ENCODE measurements around the gene PCNA. TPM values are rescaled to one million over a fixed set of nuclear protein-coding genes. Genes with fewer than 3 reads are reported as not detected.

Gene PCNA
- total RNA-seq, 2 experiments from 2014 or later, result 600 to 627 TPM

- no peak overlapping the region for H3K4me3 Mint-ChIP-seq
- intact Hi-C loops (cut with micrococcal nuclease), result no loop called here
- no peak for DNase-seq
- peaks cover 2% of the 10 kb centered on the region for H3K36me3 Mint-ChIP-seq (ENCODE audit: low read depth)
- TF ChIP-seq CTCF (IDR thresholded peaks at IDR 0.05), result no peak
- ChIA-PET POLR2A (no interaction called here), CTCF (interaction anchor here (1.0 kb wide), 1 partner anchor 32 kb away, joined by 4 read pairs; no protein-coding TSS in a partner anchor)
- H3K27me3 Mint-ChIP-seq, result no peaks in the 10 kb centered on the region
- no peaks in the 10 kb centered on the region for H3K9me3 Mint-ChIP-seq
- H3K27ac Mint-ChIP-seq, result no peak overlapping the region
- no peak for ATAC-seq
- H3K4me1 Mint-ChIP-seq (ENCODE audit: low read depth), result peaks cover 49% of the 10 kb centered on the region
Measured at GRCh38 chr20:5160882-5161281, 41.1 kb upstream of the PCNA start.

GRCh38 chr20:5159928-5160327 is 40.2 kb upstream of the PCNA start:
- ChIA-PET CTCF (no interaction called here), POLR2A (no interaction called here)
- TF ChIP-seq CTCF (IDR thresholded peaks at IDR 0.05), result no peak
- Mint-ChIP-seq H3K27ac (no peak overlapping the region), H3K27me3 (no peaks in the 10 kb centered on the region), H3K9me3 (no peaks in the 10 kb centered on the region), H3K36me3 (ENCODE audit: low read depth) (peaks cover 2% of the 10 kb centered on the region), H3K4me3 (no peak overlapping the region), H3K4me1 (ENCODE audit: low read depth) (peaks cover 52% of the 10 kb centered on the region)
- ATAC-seq (no peak), DNase-seq (no peak)
- intact Hi-C loops (cut with micrococcal nuclease), result no loop called here

GRCh38 chr20:5156675-5157448 is 37.1 kb upstream of the PCNA start:
- DNase-seq, result no peak
- no peak for ATAC-seq
- H3K27me3 Mint-ChIP-seq, result no peaks in the 10 kb centered on the region
- H3K4me3 Mint-ChIP-seq, result no peak overlapping the region
- intact Hi-C loops (cut with micrococcal nuclease), result no loop called here
- ChIA-PET CTCF (interaction anchor here (2.2 to 2.9 kb wide), 2 partner anchors 30 to 49 kb away, joined by 7 to 14 read pairs; partner anchors contain the start of gene CDS2), POLR2A (interaction anchor here (0.7 to 2.1 kb wide), 2 partner anchors 11 to 30 kb away, joined by 4 to 7 read pairs; partner anchors contain the start of gene CDS2)
- no peak for TF ChIP-seq CTCF (IDR thresholded peaks at IDR 0.05)
- H3K9me3 Mint-ChIP-seq, result no peaks in the 10 kb centered on the region
- no peak overlapping the region for H3K27ac Mint-ChIP-seq
- peaks cover 5% of the 10 kb centered on the region for H3K36me3 Mint-ChIP-seq (ENCODE audit: low read depth)
- H3K4me1 Mint-ChIP-seq (ENCODE audit: low read depth), result peaks cover 61% of the 10 kb centered on the region

- DNase-seq (no peak), ATAC-seq (no peak)
- no peak overlapping the region for H3K27ac Mint-ChIP-seq
- intact Hi-C loops (cut with micrococcal nuclease), result no loop called here
- POLR2A ChIA-PET, result no interaction called here
- peaks cover 3% of the 10 kb centered on the region for H3K36me3 Mint-ChIP-seq (ENCODE audit: low read depth)
- H3K9me3 Mint-ChIP-seq, result no peaks in the 10 kb centered on the region
- H3K4me1 Mint-ChIP-seq (ENCODE audit: low read depth), result peaks cover 53% of the 10 kb centered on the region
- H3K27me3 Mint-ChIP-seq, result no peaks in the 10 kb centered on the region
- TF ChIP-seq CTCF (IDR thresholded peaks at IDR 0.05), result no peak
- CTCF ChIA-PET, result interaction anchor here (0.5 to 2.9 kb wide), 5 partner anchors 29 to 72 kb away, joined by 3 to 14 read pairs (median 3); partner anchors contain the start of gene CDS2
- H3K4me3 Mint-ChIP-seq, result no peak overlapping the region
Measured at GRCh38 chr20:5155404-5155803, 35.6 kb upstream of the PCNA start.

GRCh38 chr20:5154543-5154925 is 34.8 kb upstream of the PCNA start:
- H3K27me3 Mint-ChIP-seq, result no peaks in the 10 kb centered on the region
- peaks cover 3% of the 10 kb centered on the region for H3K36me3 Mint-ChIP-seq (ENCODE audit: low read depth)
- POLR2A ChIA-PET, result interaction anchor here (1.1 to 1.7 kb wide), 2 partner anchors 10 to 28 kb away, joined by 3 to 5 read pairs; partner anchors contain the start of gene CDS2
- no peak for ATAC-seq
- H3K4me3 Mint-ChIP-seq, result no peak overlapping the region
- H3K4me1 Mint-ChIP-seq (ENCODE audit: low read depth), result peaks cover 57% of the 10 kb centered on the region
- intact Hi-C loops (cut with micrococcal nuclease), result no loop called here
- H3K9me3 Mint-ChIP-seq, result no peaks in the 10 kb centered on the region
- no peak for TF ChIP-seq CTCF (IDR thresholded peaks at IDR 0.05)
- CTCF ChIA-PET, result interaction anchor here (0.7 to 2.9 kb wide), 6 partner anchors 28 to 69 kb away, joined by 3 to 14 read pairs (median 4); partner anchors contain the start of gene CDS2
- H3K27ac Mint-ChIP-seq, result no peak overlapping the region
- no peak for DNase-seq

Measured in activated CD8-positive, alpha-beta T cell treated with anti-CD3 and anti-CD28 coated beads for 36 hours (primary cell).